Urinary bladder (tissue), 4 donors: ENCODE data around the gene RNPS1. TPM values are rescaled to one million over a fixed set of nuclear protein-coding genes. Genes with fewer than 3 reads are reported as not detected.
"Not testable (repeated sequence)": the region's sequence is repeated elsewhere in the genome, so short reads cannot be mapped to it uniquely, and the experiment has no call there.

Experiments used
- DNase-seq: peaks from one replicate; pipeline ENCODE4 v3.0.0-alpha.2; 2015; ENCODE audit errors: extremely low spot score
- H3K27ac ChIP-seq: one replicate; pipeline ENCODE4 v1.5.1; 2013; ENCODE audit warnings: low read depth, mild to moderate bottlenecking, moderate library complexity
- H3K36me3 ChIP-seq: one replicate; pipeline ENCODE4 v1.6.1; 2013; ENCODE audit warnings: mild to moderate bottlenecking, moderate library complexity; ENCODE audit not compliant: insufficient read depth
- H3K4me1 ChIP-seq: one replicate; pipeline ENCODE4 v1.6.1; 2013; ENCODE audit warnings: mild to moderate bottlenecking, moderate library complexity; ENCODE audit not compliant: insufficient read depth
- H3K4me3 ChIP-seq: one replicate; pipeline ENCODE4 v1.5.1; 2013; ENCODE audit warnings: low read depth, low read length
- WGBS: extraction: QIAGEN DNeasy Blood & Tissue Kit; methylation state at CpG from one replicate; pipeline ENCODE4 v1.1.7; 2013; 5-methylcytosine and 5-hydroxymethylcytosine counted together
- polyA plus RNA-seq: library from polyadenylated mRNA; stranded (reverse); fragments of 200-250 nt; gene quantifications from one replicate; pipeline ENCODE4 v1.2.3, GENCODE V29; 2013
- total RNA-seq: library from RNA; depleted of rRNA; stranded (reverse); fragments of >200 nt; gene quantifications from one replicate; pipeline ENCODE4 v1.2.3, GENCODE V29; 2014
- donor health status: healthy with polysubstance abuse.
- donor health status: healthy.

RNPS1 gene
- total and polyA plus RNA-seq, 2 donors, result 47.5 to 188 TPM

DNA sequence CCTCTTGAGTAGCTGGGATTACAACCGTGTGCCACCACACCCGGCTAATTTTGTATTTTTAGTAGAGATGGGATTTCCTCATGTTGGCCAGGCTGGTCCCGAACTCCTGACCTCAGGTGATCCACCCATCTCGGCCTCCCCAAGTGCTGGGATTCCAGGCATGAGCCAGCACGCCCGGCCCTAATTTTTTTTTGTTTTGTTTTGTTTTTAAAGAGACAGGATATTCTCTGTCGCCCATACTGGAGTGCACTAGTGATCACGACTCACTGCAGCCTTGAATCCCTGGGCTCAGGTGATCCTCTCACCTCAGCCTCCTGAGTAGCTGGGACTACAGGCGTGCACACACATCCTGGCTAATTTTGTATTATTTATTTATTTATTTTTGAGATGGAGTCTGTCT lies 27.6 kb downstream of the RNPS1 start:
- DNase-seq, H3K27ac ChIP-seq, H3K4me3 ChIP-seq, H3K4me1 ChIP-seq, H3K36me3 ChIP-seq: not testable (repeated sequence)
- WGBS, result 80% methylated on average over 9 of the region's 9 CpGs

DNA sequence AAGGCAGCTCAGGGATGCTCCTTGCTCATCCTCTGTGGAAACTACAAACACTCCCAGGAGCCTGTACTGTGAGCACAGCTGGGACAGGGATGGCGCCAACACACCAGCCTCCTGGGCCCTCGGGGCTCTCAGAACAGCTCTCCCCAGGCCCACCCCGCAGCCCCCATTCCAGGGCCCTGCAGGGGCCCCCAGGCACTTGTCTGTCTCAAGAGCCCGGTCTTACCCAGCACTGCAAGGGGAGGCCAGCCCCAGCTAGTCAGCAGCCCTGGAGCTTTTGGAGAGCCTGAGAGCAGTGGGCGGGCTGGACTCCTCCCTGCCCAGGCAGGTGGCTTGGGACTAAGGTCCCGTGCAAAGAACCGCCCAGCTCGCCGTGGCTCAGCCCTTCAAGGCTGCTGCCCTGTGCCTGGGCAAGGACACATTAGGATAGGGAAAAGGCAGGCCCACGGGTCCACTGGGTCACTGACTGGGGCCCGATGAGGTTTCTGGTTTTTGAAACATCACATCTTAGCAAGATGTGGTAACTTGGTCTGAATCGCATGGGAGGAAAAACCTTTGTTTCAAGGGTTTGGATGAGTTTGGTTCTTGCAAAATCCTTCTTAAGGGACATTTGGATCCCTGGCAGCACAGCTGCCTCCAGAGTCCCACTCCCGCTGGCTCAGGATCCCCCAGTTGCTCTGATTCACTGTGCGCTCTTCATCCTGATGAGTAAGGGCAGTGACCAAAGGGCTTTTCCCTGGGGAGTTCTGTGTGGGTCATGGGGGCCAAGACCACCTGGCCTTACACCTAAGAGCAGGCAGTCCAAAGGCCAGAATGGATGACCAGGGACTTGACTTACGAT lies 28.9 kb downstream of the RNPS1 start:
- WGBS, result 76% methylated on average over 15 of the region's 15 CpGs
- H3K36me3 ChIP-seq, result peaks cover 4% of the 10 kb centered on the region

DNA sequence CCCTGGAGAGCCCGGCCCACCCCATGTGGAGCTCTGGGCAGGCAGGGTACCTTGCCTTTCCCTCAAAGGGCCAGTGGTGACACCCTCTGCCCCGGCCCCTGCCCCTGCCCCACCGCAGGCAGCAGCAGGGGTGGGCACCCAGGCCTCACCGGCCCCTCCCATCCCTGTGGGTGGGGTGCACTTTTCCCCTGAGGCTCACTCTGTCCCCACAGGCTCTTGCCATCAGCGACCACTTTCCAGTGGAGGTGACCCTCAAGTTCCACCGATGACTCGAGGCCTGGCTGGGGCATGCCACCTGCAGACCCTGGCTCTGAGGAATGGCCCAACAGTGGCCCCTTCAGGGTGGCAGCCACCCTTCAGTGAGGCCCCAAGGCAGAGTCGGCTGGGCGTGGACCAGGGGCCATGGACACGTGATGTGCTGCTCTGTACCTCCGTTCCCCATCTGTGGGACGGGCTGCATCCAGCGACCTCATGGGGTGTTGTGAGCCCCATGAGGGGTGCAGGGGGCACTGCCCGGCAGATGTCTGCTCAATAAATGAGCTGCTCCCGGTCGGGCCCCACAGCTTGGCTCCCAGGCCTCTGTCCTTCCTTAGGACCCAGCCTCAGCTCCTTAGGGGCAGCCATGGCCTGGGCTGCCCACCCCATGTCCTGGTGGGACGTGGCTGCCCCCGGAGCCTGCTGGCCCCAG lies 29.6 kb downstream of the RNPS1 start:
- Histone ChIP-seq H3K4me1 (peaks cover 1% of the 10 kb centered on the region), H3K27ac (no peak overlapping the region), H3K36me3 (peaks cover 6% of the 10 kb centered on the region), H3K4me3 (no peak overlapping the region)
- 51% methylated on average over 18 of the region's 18 CpGs for WGBS
- DNase-seq, result no peak

More for the DNA sequence above, 28.9 kb downstream of the RNPS1 start:
- peaks cover 1% of the 10 kb centered on the region for H3K4me1 ChIP-seq
- H3K4me3 ChIP-seq, result no peak overlapping the region
- H3K27ac ChIP-seq, result no peak overlapping the region
- DNase-seq, result no peak

DNA sequence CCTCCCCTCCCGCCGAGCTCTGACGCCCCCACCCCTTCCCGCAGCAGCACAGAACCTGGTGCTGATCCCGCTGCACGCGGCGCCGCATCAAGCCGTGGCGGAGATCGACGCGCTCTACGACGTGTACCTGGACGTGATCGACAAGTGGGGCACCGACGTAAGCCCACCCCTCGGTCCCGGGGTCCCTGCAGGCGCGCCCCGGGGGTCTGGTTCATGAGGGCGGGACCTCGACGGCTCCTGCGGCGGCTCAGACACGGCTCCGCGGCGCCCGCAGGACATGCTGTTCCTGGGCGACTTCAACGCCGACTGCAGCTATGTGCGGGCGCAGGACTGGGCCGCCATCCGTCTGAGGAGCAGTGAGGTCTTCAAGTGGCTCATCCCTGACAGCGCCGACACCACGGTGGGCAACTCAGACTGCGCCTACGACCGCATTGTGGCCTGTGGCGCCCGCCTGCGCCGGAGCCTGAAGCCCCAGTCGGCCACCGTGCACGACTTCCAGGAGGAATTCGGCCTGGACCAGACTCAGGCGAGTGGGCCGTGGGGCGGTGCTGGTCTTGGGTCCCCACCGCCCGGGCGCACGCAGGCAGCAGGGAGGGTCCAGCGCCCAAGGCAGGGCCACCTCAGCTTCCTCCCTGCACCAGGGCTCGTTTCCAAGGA lies 30.3 kb downstream of the RNPS1 start:
- no peak for DNase-seq
- peaks cover 13% of the 10 kb centered on the region for H3K36me3 ChIP-seq
- peaks cover 1% of the 10 kb centered on the region for H3K4me1 ChIP-seq
- H3K27ac ChIP-seq, result no peak overlapping the region
- 12% methylated on average over 65 of the region's 65 CpGs for WGBS
- H3K4me3 ChIP-seq, result no peak overlapping the region

DNA sequence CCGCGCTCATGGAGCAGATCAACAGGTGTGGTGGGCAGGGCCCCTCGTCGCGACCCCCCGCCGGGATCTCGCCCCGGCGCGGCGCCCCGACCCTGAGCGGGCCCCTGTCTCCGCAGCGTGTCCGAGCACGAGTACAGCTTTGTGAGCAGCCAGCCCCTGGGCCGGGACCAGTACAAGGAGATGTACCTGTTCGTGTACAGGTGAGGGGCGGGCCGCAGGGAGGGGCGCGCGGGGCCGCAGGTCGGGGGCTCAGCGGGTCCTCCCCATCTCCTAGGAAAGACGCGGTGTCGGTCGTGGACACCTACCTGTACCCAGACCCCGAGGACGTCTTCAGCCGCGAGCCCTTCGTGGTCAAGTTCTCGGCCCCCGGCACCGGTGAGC lies 30.8 kb downstream of the RNPS1 start:
- WGBS, result 4% methylated on average over 40 of the region's 40 CpGs
- Histone ChIP-seq H3K4me3 (no peak overlapping the region), H3K36me3 (peaks cover 18% of the 10 kb centered on the region)

DNA sequence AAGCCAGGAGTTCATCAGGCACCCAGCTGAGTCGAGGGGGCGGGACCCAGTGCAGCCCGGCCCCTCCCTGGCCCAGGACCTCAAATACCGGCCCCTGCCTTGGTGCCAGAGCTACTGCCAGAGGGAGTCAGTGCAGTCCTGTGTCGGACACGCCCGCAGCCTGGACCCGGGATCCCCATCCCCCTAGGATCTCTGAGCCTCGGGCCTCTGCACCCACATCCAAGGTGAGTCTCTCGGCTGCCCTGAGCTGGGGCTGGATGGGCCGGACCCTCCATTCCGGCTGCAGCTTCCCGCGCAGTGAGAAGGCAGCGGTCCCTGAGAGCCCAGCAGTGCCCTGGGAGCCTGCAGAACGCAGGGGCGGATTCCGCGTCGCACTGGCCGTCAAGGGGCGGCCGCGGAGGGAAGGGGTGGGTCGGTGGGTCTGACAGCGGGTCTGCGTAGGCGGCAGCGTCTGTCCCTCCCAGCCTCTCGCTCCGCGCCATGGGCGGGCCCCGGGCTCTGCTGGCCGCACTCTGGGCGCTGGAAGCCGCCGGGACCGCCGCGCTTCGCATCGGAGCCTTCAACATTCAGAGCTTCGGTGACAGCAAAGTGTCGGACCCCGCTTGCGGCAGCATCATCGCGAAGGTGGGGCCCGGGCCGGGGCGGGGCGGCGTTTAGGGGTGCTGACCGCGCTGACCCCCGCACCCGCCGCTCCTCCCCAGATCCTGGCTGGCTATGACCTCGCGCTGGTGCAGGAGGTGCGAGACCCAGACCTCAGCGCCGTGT lies 31.4 kb downstream of the RNPS1 start, which contains the start of gene DNASE1L2:
TSS of gene DNASE1L2 (plus strand) at position 108 of the 765 bp plus-strand sequence. CDS start at position 481, 373 bp downstream.
- H3K27ac ChIP-seq, result no peak within 1 kb of the TSS
- H3K36me3 ChIP-seq, result peaks cover 18% of the 10 kb centered on the region
- H3K4me1 ChIP-seq, result peaks cover 1% of the 10 kb centered on the region
- no peak within 1 kb of the TSS for H3K4me3 ChIP-seq
- DNase-seq, result no peak
- 4% methylated on average over 64 of the region's 64 CpGs for WGBS

More for the DNA sequence above, 30.8 kb downstream of the RNPS1 start:
- DNase-seq, result no peak
- Histone ChIP-seq H3K27ac (no peak overlapping the region), H3K4me1 (peaks cover 1% of the 10 kb centered on the region)

DNA sequence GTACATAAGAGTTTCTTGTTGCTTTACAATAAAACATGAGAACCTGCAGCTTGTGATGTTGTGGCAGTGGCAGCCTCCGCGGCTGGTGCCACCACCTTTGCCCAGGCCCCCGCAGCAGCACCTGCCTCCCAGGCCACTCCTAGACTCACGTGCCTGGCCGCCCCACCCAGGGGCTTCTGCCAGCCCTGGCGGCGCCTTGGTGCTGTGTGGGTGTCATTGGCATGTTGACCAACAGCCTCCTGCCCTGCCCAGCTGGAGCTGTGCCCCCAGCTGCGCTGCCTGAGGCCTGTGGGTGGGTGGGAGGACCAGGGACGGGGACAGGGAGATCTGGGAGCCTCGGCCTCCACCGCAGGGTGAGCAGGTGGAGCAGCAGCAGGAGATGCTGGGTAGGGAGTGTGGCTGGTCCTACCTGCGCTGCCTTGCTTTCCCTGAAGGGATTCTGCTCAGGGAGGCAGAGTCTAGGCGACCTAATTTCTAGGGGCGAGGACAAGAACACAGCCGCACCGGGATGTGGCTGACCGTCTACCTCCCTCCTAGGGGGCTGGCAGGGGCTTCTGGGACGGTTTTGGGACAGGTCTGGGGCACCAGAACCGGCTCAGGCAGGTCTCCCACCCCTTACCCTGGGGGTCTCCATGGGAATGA lies 32.1 kb downstream of the RNPS1 start:
- Histone ChIP-seq H3K4me1 (peaks cover 1% of the 10 kb centered on the region), H3K4me3 (no peak overlapping the region), H3K36me3 (peaks cover 18% of the 10 kb centered on the region), H3K27ac (no peak overlapping the region)
- DNase-seq, result no peak
- 81% methylated on average over 19 of the region's 19 CpGs for WGBS

DNA sequence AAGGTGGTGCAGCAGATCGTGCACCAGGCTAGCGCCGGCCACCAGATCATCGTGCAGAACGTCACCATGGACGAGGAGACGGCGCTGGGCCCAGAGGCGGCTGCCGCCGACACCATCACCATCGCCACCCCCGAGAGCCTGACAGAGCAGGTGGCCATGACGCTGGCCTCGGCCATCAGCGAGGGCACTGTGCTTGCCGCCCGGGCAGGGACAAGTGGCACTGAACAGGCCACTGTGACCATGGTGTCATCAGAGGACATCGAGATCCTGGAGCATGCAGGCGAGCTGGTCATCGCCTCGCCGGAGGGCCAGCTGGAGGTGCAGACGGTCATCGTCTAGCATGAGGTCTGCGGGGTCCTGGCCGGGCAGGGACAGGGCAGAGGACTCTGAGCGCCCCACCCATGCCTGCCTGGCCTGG lies 32.7 kb downstream of the RNPS1 start:
- H3K4me1 ChIP-seq, result peaks cover 1% of the 10 kb centered on the region
- no peak overlapping the region for H3K27ac ChIP-seq
- H3K4me3 ChIP-seq, result no peak overlapping the region
- DNase-seq, result no peak
- WGBS, result 95% methylated on average over 28 of the region's 28 CpGs
- peaks cover 18% of the 10 kb centered on the region for H3K36me3 ChIP-seq

DNA sequence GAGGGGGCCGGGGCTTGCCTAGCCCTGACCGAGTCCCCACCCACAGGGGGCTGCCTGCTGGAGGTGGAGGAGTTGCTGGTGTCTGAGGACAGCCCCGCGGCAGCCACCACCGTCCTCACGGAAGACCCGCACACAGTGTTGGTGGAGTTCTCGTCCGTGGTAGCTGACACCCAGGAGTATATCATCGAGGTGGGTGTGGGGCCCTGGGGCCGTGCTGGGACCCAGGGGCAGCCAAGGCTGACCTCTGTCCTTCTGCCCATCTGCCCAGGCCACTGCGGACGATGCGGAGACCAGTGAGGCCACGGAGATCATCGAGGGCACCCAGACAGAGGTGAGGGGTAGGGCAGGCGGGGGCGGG lies 33.1 kb downstream of the RNPS1 start:
- peaks cover 1% of the 10 kb centered on the region for H3K4me1 ChIP-seq
- H3K36me3 ChIP-seq, result peaks cover 18% of the 10 kb centered on the region
- no peak overlapping the region for H3K4me3 ChIP-seq
- WGBS, result 91% methylated on average over 18 of the region's 18 CpGs
- DNase-seq, result no peak
- H3K27ac ChIP-seq, result no peak overlapping the region

DNA sequence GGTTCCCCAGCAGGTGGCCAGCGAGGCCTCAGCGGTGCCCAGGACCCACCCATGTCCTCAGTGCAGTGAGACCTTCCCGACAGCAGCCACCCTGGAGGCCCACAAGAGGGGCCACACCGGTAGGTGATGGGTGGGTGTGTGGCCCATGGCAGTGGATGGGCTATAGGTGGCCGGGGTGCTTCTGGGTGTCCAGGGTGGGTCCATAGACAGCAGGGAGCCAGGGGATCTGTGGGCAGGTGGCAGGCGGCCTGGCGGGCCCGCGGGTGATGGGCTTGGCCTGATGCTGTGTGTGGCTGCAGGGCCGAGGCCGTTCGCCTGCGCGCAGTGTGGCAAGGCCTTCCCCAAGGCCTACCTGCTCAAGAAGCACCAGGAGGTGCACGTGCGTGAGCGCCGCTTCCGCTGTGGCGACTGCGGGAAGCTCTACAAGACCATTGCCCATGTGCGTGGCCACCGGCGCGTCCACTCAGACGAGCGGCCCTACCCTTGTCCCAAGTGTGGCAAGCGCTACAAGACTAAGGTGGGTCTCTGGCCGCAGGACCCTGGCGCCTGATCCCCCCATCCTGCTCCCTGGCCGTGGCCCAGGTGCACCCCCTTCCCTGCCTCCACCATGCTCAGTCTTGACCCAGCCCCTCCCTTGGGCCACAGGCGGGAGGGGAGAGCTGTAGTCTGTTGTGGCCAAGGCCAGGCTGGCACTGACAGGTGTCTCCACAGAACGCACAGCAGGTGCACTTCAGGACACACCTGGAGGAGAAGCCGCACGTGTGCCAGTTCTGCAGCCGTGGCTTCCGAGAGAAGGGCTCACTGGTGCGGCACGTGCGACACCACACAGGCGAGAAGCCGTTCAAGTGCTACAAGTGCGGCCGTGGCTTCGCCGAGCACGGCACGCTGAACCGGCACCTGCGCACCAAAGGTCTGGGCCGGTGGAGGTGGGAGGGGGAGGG lies 33.8 kb downstream of the RNPS1 start:
- Histone ChIP-seq H3K36me3 (peaks cover 20% of the 10 kb centered on the region), H3K4me3 (no peak overlapping the region), H3K4me1 (peaks cover 1% of the 10 kb centered on the region), H3K27ac (no peak overlapping the region)
- 95% methylated on average over 51 of the region's 51 CpGs for WGBS
- DNase-seq, result no peak

DNA sequence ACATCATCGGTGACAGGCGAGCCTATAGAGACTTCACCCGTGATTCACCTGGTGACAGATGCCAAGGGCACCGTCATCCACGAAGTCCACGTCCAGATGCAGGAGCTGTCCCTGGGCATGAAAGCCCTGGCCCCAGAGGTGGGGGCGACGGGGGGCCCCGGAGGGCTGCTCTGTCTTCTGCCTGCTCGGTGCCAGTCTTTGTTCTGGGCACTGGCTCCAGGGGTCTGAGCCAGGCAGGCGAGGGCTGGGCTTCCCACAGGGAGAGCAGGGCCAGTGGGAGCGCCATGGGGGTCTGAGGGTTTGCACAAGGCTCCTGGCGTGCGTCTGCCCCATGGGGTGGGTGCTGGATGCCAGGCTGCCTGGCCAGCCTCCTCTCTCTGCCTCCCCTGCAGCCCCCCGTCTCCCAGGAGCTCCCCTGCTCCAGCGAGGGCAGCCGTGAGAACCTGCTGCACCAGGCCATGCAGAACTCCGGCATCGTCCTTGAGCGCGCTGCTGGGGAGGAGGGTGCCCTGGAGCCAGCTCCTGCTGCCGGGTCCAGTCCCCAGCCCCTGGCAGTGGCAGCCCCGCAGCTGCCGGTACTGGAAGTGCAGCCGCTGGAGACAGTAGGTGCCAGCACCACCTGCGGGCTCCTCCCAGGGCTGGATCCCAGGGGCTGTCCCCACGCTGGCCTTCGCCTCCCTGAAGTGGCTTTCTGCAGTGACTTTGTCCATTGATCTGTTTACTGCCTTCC lies 34.7 kb downstream of the RNPS1 start:
- 93% methylated on average over 28 of the region's 28 CpGs for WGBS
- Histone ChIP-seq H3K36me3 (peaks cover 20% of the 10 kb centered on the region), H3K27ac (no peak overlapping the region), H3K4me3 (no peak overlapping the region), H3K4me1 (peaks cover 1% of the 10 kb centered on the region)
- DNase-seq, result no peak
